Subcutaneous adipose tissue (tissue), 4 donors: ENCODE measurements around the gene DNAJC21. TPM values are rescaled to one million over a fixed set of nuclear protein-coding genes. Genes with fewer than 3 reads are reported as not detected.

Experiments
- CTCF ChIP-seq: fragments of 450-650 bp; IDR thresholded peaks from one replicate; pipeline ENCODE4 v1.5.1; 2016; ENCODE audit warnings: low read depth, mild to moderate bottlenecking, control low read depth, antibody characterized with exemption, moderate library complexity
- total RNA-seq, 4 donors: library from RNA; depleted of rRNA; stranded (reverse); fragments of >200 nt; gene quantifications; one replicate each; pipeline ENCODE4 v1.1.0, GENCODE V29; 2016

The DNAJC21 gene
- total RNA-seq, 4 donors from 2014 or later = 32.1 to 43.9 (median 36.9) TPM

- TF ChIP-seq CTCF = no peak
These were observed 73.1 kb downstream of the DNAJC21 start for GRCh38 chr5:35002459-35002858.

GRCh38 chr5:35003018-35003957 is 73.9 kb downstream of the DNAJC21 start:
- TF ChIP-seq CTCF = no peak

- TF ChIP-seq CTCF = no peak
These were observed 74.8 kb downstream of the DNAJC21 start for GRCh38 chr5:35004200-35004599.

GRCh38 chr5:35004771-35005170 is 75.4 kb downstream of the DNAJC21 start:
- no peak for TF ChIP-seq CTCF

Other genes starting within 250 kb of the DNAJC21 start
- gene TTC23L, start 90.4 kb upstream of the DNAJC21 start, total RNA-seq = not detected
- 10 to 100 TPM; 13.2 to 24.5 (median 16.9) TPM for gene RAD1, start 14.1 kb upstream of the DNAJC21 start, total RNA-seq
- gene BRIX1, start 13.8 kb upstream of the DNAJC21 start, total RNA-seq = 10 to 100 TPM; 14.3 to 33.8 (median 19.1) TPM
- not detected for gene AGXT2, start 118.4 kb downstream of the DNAJC21 start, total RNA-seq